Measurements from ENCODE around the gene APOA5. TPM values are rescaled to one million over a fixed set of nuclear protein-coding genes. Genes with fewer than 3 reads are reported as not detected.
"Not testable (repeated sequence)": the region's sequence is repeated elsewhere in the genome, so short reads cannot be mapped to it uniquely, and the experiment has no call there.

APOA5 gene
- total RNA-seq, 2 experiments from 2014 or later, result not detected

- Histone ChIP-seq H3K79me2 (ENCODE audit: insufficient read depth, low read depth, low read length) (no peaks in the 10 kb centered on the region), H4K20me1 (ENCODE audit: insufficient read depth, low read length) (no peaks in the 10 kb centered on the region), H3K27ac (ENCODE audit: low read depth, low read length, poor library complexity, severe bottlenecking) (no peak overlapping the region), H2AFZ (ENCODE audit: low read length) (peak overlapping the region; percentile 80), H3K4me2 (ENCODE audit: low read length) (peak overlapping the region; percentile 59), H3K36me3 (ENCODE audit: insufficient read depth, low read length) (no peaks in the 10 kb centered on the region), H3K9me2 (ENCODE audit: insufficient read depth, low read length) (no peaks in the 10 kb centered on the region), H3K9me3 (ENCODE audit: low read length) (no peaks in the 10 kb centered on the region), H3K4me1 (ENCODE audit: insufficient read depth, low read length, poor library complexity, severe bottlenecking) (peaks cover 13% of the 10 kb centered on the region), H3K4me3 (ENCODE audit: low read depth, low read length, poor library complexity, severe bottlenecking) (peak overlapping the region; percentile 41)
- CTCF ChIA-PET (ENCODE audit: unreplicated experiment), result interaction anchor here (0.7 to 1.1 kb wide), 5 partner anchors 42 to 269 kb away, joined by 3 to 5 read pairs (median 3); partner anchors contain the start of genes APOA5 and ZPR1
- TF ChIP-seq EZH2phosphoT487 (IDR thresholded peaks at IDR 0.05; ENCODE audit: borderline replicate concordance, low read depth, low read length) (no peak), CTCF (conservative IDR thresholded peaks at IDR 0.05; ENCODE audit: low read length) (no peak)
- peak; percentile 27 for DNase-seq (ENCODE audit: low spot score)
- POLR2A ChIA-PET, result interaction anchor here (0.6 to 2.6 kb wide), 8 partner anchors 12 to 457 kb away, joined by 3 to 5 read pairs (median 4); partner anchors contain the start of gene APOA4
- intact Hi-C loops (cut with micrococcal nuclease; ENCODE audit: unreplicated experiment), result loop anchor here (5.0 kb wide), 1 partner anchor 43 kb away; the partner anchor contains the start of gene APOA5
- no TSS peak for BruUV-seq (replicated peaks)
Measured at GRCh38 chr11:116835042-116835772, 43.5 kb upstream of the APOA5 start.

GRCh38 chr11:116834535-116835041 lies 42.9 kb upstream of the APOA5 start:
- H3K4me1 ChIP-seq (ENCODE audit: insufficient read depth, low read length, poor library complexity, severe bottlenecking), result peaks cover 13% of the 10 kb centered on the region
- H3K36me3 ChIP-seq (ENCODE audit: insufficient read depth, low read length); H3K9me3 ChIP-seq (ENCODE audit: low read length); H3K79me2 ChIP-seq (ENCODE audit: insufficient read depth, low read depth, low read length); H3K4me2 ChIP-seq (ENCODE audit: low read length); CTCF ChIA-PET (ENCODE audit: unreplicated experiment); H2AFZ ChIP-seq (ENCODE audit: low read length); H3K4me3 ChIP-seq (ENCODE audit: low read depth, low read length, poor library complexity, severe bottlenecking); H4K20me1 ChIP-seq (ENCODE audit: insufficient read depth, low read length); H3K9me2 ChIP-seq (ENCODE audit: insufficient read depth, low read length); BruUV-seq (replicated peaks); DNase-seq (ENCODE audit: low spot score); H3K27ac ChIP-seq (ENCODE audit: low read depth, low read length, poor library complexity, severe bottlenecking): not testable (repeated sequence)
- POLR2A ChIA-PET, result interaction anchor here (0.6 kb wide), 1 partner anchor 524 kb away, joined by 3 read pairs; no protein-coding TSS in a partner anchor
- intact Hi-C loops (cut with micrococcal nuclease; ENCODE audit: unreplicated experiment), result loop anchor here (5.0 kb wide), 1 partner anchor 42 kb away; the partner anchor contains the start of gene APOA5

GRCh38 chr11:116833816-116834534 lies 42.3 kb upstream of the APOA5 start:
- intact Hi-C loops (cut with micrococcal nuclease; ENCODE audit: unreplicated experiment), result no loop called here
- Histone ChIP-seq H3K36me3 (ENCODE audit: insufficient read depth, low read length) (no peaks in the 10 kb centered on the region), H3K9me3 (ENCODE audit: low read length) (no peaks in the 10 kb centered on the region), H3K4me2 (ENCODE audit: low read length) (no peak overlapping the region), H4K20me1 (ENCODE audit: insufficient read depth, low read length) (no peaks in the 10 kb centered on the region), H3K4me1 (ENCODE audit: insufficient read depth, low read length, poor library complexity, severe bottlenecking) (peaks cover 13% of the 10 kb centered on the region), H3K4me3 (ENCODE audit: low read depth, low read length, poor library complexity, severe bottlenecking) (no peak overlapping the region), H2AFZ (ENCODE audit: low read length) (no peak overlapping the region), H3K27ac (ENCODE audit: low read depth, low read length, poor library complexity, severe bottlenecking) (no peak overlapping the region), H3K79me2 (ENCODE audit: insufficient read depth, low read depth, low read length) (no peaks in the 10 kb centered on the region), H3K9me2 (ENCODE audit: insufficient read depth, low read length) (no peaks in the 10 kb centered on the region)
- POLR2A ChIA-PET, result interaction anchor here (0.5 to 0.6 kb wide), 2 partner anchors 405 to 525 kb away, joined by 3 read pairs; no protein-coding TSS in a partner anchor
- TF ChIP-seq EZH2phosphoT487 (IDR thresholded peaks at IDR 0.05; ENCODE audit: borderline replicate concordance, low read depth, low read length) (no peak), CTCF (conservative IDR thresholded peaks at IDR 0.05; ENCODE audit: low read length) (no peak)
- no peak for DNase-seq (ENCODE audit: low spot score)
- CTCF ChIA-PET (ENCODE audit: unreplicated experiment), result no interaction called here
- no TSS peak for BruUV-seq (replicated peaks)
